K562 (cell line): ENCODE results near the gene TBCC. TPM values are rescaled to one million over a fixed set of nuclear protein-coding genes. Genes with fewer than 3 reads are reported as not detected.

Experiments used
- CCAR2 ChIP-seq: fragments of 200-400 bp; formaldehyde crosslinking; IDR thresholded peaks from 2 replicates; pipeline ENCODE4 v1.6.1; 2017; ENCODE audit warnings: mild to moderate bottlenecking, low read depth, low read length
- DNMT1 ChIP-seq: fragments of 450-650 bp; IDR thresholded peaks from 2 replicates; pipeline ENCODE4 v1.6.1; 2016; ENCODE audit warnings: antibody characterized with exemption, mild to moderate bottlenecking
- GATA2 ChIP-seq: sonication (generic); formaldehyde crosslinking; IDR thresholded peaks from 2 replicates; pipeline ENCODE4 v1.4.0; 2020; ENCODE audit warnings: mild to moderate bottlenecking, missing genetic modification reagents
- HMGN3 ChIP-seq: IDR thresholded peaks from 2 replicates; pipeline ENCODE4 v1.6.1; 2011; ENCODE audit warnings: borderline replicate concordance, low read depth, mild to moderate bottlenecking, mixed read lengths, low read length; ENCODE audit not compliant: insufficient read length; ENCODE audit errors: extremely low read depth
- MYC ChIP-seq, 2 experiments: fragments of 250-450 bp in 1 of 2; sonication (Bioruptor Pico) in 1 of 2; IDR thresholded peaks; 2 replicates each; pipeline versions ENCODE4 v1.5.1 to v1.6.1; 2012 to 2021; ENCODE audit warnings: low read depth in 2 of 2, borderline replicate concordance in 1 of 2, improper control_type of control experiment in 1 of 2, low read length in 1 of 2, mild to moderate bottlenecking in 1 of 2, moderate library complexity in 1 of 2
- RCOR1 ChIP-seq, 2 experiments: IDR thresholded peaks; 2 replicates each; pipeline ENCODE4 v1.6.1; 2012; ENCODE audit warnings: low read depth in 2 of 2, low read length in 2 of 2, borderline replicate concordance in 1 of 2, improper control_type of control experiment in 1 of 2
- TEAD2 ChIP-seq: fragments of 450-650 bp; IDR thresholded peaks from 2 replicates; pipeline ENCODE4 v1.6.1; 2016; ENCODE audit warnings: missing genetic modification characterization, control low read depth, missing compliant biosample characterization
- TRIM28 ChIP-seq: fragments of 450-650 bp; IDR thresholded peaks from 2 replicates; pipeline ENCODE4 v1.6.1; 2017
- ZNF217 ChIP-seq: sonication (generic); formaldehyde crosslinking; IDR thresholded peaks from 2 replicates; pipeline ENCODE4 v1.8.0; 2022; ENCODE audit warnings: mild to moderate bottlenecking, missing genetic modification reagents
- ZNF445 ChIP-seq: fragments of 250-450 bp; sonication (Bioruptor Pico); IDR thresholded peaks from 2 replicates; pipeline ENCODE4 v1.4.0; 2020; ENCODE audit warnings: low read depth, mild to moderate bottlenecking, moderate library complexity
- polyA plus RNA-seq, 8 experiments: library from polyadenylated mRNA; depleted of rRNA in 4 of 8; stranded (reverse) in 5 of 8; unstranded in 3 of 8; fragments of >200 nt; fragmentation: Nextera tagmentation in 2 of 8; fragmentation: Illumina TruSeq in 1 of 8; extraction: Ambion mirVana in 2 of 8; extraction: Trizol in 1 of 8; gene quantifications; 2 replicates each; pipeline versions ENCODE4 v1.2.1 to v1.2.3, GENCODE V29; 2011 to 2014; ENCODE audit warnings: inconsistent platforms in 1 of 8, missing spikeins in 1 of 8
- total RNA-seq, 7 experiments: library from RNA; depleted of rRNA in 6 of 7; stranded (reverse); fragments of >200 nt in 6 of 7; fragmentation: Illumina TruSeq in 2 of 7; extraction: Trizol in 2 of 7; gene quantifications; 2 replicates each; pipeline versions ENCODE4 v1.2.1 to v1.2.3, GENCODE V29; 2011 to 2021; ENCODE audit warnings: low replicate concordance in 1 of 7
- TF ChIP-seq, protein P1 (sequence below): fragments of 450-650 bp; IDR thresholded peaks from 2 replicates; pipeline ENCODE4 v1.6.1; 2016
- TF ChIP-seq, protein P2 (sequence below): fragments of 250-450 bp; sonication (Bioruptor Pico); IDR thresholded peaks from 2 replicates; pipeline ENCODE4 v1.5.1; 2021; ENCODE audit warnings: mild to moderate bottlenecking
- TF ChIP-seq, protein P3 (sequence below): fragments of 250-450 bp; sonication (Bioruptor Pico); IDR thresholded peaks from 2 replicates; pipeline ENCODE4 v1.8.0; 2021; ENCODE audit warnings: borderline replicate concordance, mild to moderate bottlenecking, moderate library complexity; ENCODE audit not compliant: poor library complexity, severe bottlenecking
- TF ChIP-seq, protein P4 (sequence below): sonication (generic); formaldehyde crosslinking; IDR thresholded peaks from 2 replicates; pipeline ENCODE4 v1.5.0; 2020; ENCODE audit warnings: missing genetic modification reagents
- TF ChIP-seq, protein P5 (sequence below): fragments of 250-450 bp; sonication (Bioruptor Pico); IDR thresholded peaks from 2 replicates; pipeline ENCODE4 v1.5.0; 2022; ENCODE audit warnings: mild to moderate bottlenecking
- TF ChIP-seq, protein P6 (sequence below): sonication (generic); formaldehyde crosslinking; IDR thresholded peaks from 2 replicates; pipeline ENCODE4 v1.8.1; 2023; ENCODE audit warnings: mild to moderate bottlenecking, missing genetic modification reagents, moderate library complexity

Gene TBCC
- total and polyA plus RNA-seq, 9 of the 15 experiments (the other 6 are each of a cell fraction or from before 2014, with no cell fraction given) = 2.8 to 34.1 (median 23.3) TPM

DNA sequence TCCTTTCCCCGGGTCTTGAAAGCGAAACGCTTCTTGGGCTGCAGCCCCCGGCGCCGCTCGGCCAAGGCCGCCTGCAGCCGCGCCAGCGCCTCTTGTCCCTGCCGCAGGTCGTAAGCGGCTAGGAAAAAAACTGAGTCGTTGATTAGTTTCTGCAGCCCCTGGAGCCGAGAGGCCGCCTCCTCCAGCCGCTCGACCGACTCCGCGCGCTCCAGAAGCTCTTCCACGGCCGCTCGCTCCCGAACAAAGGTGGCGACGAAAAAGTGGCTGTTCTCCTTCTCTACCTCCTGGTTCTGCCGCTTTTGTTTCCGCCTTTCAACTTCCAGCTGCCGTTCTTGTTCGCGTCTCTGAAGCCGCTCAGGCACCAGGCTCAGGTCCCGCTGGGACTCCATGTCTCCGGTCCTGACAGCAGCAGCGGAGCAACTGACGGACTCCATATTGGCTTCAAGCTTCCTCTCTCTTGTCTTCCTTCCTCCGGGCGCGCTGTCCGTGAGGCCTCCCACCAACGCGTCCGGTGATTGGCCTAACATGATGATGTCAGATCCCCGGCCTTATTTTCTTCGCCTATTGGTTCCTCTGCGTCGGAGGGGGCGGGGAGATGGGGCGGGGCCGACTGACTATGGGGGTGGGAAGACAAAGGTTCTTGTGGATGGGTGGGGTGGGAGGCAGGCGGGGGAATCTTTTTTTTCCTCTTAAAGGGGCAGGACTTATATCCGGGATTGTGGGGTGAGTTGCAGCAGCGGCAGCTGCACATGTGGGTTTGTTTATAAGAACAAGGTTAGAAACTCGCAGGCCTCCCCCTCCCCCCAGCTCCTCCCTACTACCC is at the start of gene TBCC (continued):
- TF ChIP-seq ZNF445 (CRISPR knock-in tag) (no peak), TEAD2 (tag) (no peak), GATA2 (CRISPR knock-in tag) (no peak), DNMT1 (no peak), CCAR2 (no peak), TRIM28 (no peak), RCOR1 (IDR thresholded peaks at IDR 0.05; ENCODE audit: borderline replicate concordance in 1 of 2, low read depth in 2 of 2, low read length in 2 of 2) (peak in 1 of 2 experiments; percentile 44; a peak in 1 of 4 replicates), MYC (IDR thresholded peaks at IDR 0.05; ENCODE audit: low read depth, low read length) (peak; percentile 65), MYC (CRISPR knock-in tag; IDR thresholded peaks at IDR 0.05; ENCODE audit: borderline replicate concordance, low read depth) (no peak; the same call in 1 of the 2 replicates), HMGN3 (peak; percentile 42), ZNF217 (CRISPR knock-in tag) (no peak)
- TF ChIP-seq, protein P1, sequence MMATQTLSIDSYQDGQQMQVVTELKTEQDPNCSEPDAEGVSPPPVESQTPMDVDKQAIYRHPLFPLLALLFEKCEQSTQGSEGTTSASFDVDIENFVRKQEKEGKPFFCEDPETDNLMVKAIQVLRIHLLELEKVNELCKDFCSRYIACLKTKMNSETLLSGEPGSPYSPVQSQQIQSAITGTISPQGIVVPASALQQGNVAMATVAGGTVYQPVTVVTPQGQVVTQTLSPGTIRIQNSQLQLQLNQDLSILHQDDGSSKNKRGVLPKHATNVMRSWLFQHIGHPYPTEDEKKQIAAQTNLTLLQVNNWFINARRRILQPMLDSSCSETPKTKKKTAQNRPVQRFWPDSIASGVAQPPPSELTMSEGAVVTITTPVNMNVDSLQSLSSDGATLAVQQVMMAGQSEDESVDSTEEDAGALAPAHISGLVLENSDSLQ = peak; percentile 65; the same call in 1 of the 2 replicates
- TF ChIP-seq, protein P2, sequence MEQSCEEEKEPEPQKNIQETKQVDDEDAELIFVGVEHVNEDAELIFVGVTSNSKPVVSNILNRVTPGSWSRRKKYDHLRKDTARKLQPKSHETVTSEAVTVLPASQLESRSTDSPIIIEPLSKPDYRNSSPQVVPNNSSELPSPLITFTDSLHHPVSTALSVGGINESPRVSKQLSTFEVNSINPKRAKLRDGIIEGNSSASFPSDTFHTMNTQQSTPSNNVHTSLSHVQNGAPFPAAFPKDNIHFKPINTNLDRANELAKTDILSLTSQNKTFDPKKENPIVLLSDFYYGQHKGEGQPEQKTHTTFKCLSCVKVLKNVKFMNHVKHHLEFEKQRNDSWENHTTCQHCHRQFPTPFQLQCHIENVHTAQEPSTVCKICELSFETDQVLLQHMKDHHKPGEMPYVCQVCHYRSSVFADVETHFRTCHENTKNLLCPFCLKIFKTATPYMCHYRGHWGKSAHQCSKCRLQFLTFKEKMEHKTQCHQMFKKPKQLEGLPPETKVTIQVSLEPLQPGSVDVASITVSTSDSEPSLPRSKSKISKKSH (CRISPR knock-in tag) = no peak
- TF ChIP-seq, protein P3, sequence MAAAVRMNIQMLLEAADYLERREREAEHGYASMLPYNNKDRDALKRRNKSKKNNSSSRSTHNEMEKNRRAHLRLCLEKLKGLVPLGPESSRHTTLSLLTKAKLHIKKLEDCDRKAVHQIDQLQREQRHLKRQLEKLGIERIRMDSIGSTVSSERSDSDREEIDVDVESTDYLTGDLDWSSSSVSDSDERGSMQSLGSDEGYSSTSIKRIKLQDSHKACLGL = no peak
- TF ChIP-seq, protein P4, sequence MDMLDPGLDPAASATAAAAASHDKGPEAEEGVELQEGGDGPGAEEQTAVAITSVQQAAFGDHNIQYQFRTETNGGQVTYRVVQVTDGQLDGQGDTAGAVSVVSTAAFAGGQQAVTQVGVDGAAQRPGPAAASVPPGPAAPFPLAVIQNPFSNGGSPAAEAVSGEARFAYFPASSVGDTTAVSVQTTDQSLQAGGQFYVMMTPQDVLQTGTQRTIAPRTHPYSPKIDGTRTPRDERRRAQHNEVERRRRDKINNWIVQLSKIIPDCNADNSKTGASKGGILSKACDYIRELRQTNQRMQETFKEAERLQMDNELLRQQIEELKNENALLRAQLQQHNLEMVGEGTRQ (CRISPR knock-in tag) = 0 out of 2 replicates have a peak, but pooled peaks have one; percentile 7
- TF ChIP-seq, protein P5, sequence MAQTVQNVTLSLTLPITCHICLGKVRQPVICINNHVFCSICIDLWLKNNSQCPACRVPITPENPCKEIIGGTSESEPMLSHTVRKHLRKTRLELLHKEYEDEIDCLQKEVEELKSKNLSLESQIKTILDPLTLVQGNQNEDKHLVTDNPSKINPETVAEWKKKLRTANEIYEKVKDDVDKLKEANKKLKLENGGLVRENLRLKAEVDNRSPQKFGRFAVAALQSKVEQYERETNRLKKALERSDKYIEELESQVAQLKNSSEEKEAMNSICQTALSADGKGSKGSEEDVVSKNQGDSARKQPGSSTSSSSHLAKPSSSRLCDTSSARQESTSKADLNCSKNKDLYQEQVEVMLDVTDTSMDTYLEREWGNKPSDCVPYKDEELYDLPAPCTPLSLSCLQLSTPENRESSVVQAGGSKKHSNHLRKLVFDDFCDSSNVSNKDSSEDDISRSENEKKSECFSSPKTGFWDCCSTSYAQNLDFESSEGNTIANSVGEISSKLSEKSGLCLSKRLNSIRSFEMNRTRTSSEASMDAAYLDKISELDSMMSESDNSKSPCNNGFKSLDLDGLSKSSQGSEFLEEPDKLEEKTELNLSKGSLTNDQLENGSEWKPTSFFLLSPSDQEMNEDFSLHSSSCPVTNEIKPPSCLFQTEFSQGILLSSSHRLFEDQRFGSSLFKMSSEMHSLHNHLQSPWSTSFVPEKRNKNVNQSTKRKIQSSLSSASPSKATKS = no peak
- TF ChIP-seq, protein P6, sequence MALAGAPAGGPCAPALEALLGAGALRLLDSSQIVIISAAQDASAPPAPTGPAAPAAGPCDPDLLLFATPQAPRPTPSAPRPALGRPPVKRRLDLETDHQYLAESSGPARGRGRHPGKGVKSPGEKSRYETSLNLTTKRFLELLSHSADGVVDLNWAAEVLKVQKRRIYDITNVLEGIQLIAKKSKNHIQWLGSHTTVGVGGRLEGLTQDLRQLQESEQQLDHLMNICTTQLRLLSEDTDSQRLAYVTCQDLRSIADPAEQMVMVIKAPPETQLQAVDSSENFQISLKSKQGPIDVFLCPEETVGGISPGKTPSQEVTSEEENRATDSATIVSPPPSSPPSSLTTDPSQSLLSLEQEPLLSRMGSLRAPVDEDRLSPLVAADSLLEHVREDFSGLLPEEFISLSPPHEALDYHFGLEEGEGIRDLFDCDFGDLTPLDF (CRISPR knock-in tag) = peak; percentile 73
